H4 (cell line): ENCODE results near the gene TERF2IP. TPM values are rescaled to one million over a fixed set of nuclear protein-coding genes. Genes with fewer than 3 reads are reported as not detected.

Source experiments
- total RNA-seq: library from RNA; depleted of rRNA; stranded (reverse); fragments of >200 nt; shearing (Covaris generic); gene quantifications from 2 replicates; pipeline ENCODE4 v1.2.3, GENCODE V29; 2014; rRNA removed

TERF2IP gene
- total RNA-seq, 1 experiment from 2014 or later = 38.9 TPM

Other genes starting within 250 kb of the TERF2IP start
- gene CFDP1, start 214.3 kb upstream of the TERF2IP start, total RNA-seq = 53.3 and 65.4 TPM in 2 replicates
- 19.2 and 24.1 TPM in 2 replicates for gene TMEM170A, start 183.1 kb upstream of the TERF2IP start, total RNA-seq
- gene CHST6, start 152.3 kb upstream of the TERF2IP start, total RNA-seq = 0.04 TPM in 2 replicates
- 0.04 TPM in 1 of 2 replicates, not detected in the other for gene CHST5, start 111.7 kb upstream of the TERF2IP start, total RNA-seq
- gene TMEM231, start 91.5 kb upstream of the TERF2IP start, total RNA-seq = 17.8 and 20.6 TPM in 2 replicates
- 50.6 and 85.4 TPM in 2 replicates for gene GABARAPL2, start 81.4 kb upstream of the TERF2IP start, total RNA-seq
- 79.7 and 81.1 TPM in 2 replicates for gene ADAT1, start 24.5 kb upstream of the TERF2IP start, total RNA-seq
- 276 and 279 TPM in 2 replicates for gene KARS1, start 108 bp upstream of the TERF2IP start, total RNA-seq
- not detected in 2 replicates for gene CPHXL2, start 29.2 kb downstream of the TERF2IP start, total RNA-seq
- not detected in 2 replicates for gene DUXB, start 53.7 kb downstream of the TERF2IP start, total RNA-seq
- not detected in 2 replicates for gene CPHXL, start 78.7 kb downstream of the TERF2IP start, total RNA-seq